ENCODE measurements around the gene ZNF408. TPM values are rescaled to one million over a fixed set of nuclear protein-coding genes. Genes with fewer than 3 reads are reported as not detected.

ZNF408 gene
- total and polyA plus RNA-seq, 2 of the 13 experiments (the other 11 are each of a cell fraction or from before 2014, with no cell fraction given), result 11.2 to 12.5 TPM

DNA sequence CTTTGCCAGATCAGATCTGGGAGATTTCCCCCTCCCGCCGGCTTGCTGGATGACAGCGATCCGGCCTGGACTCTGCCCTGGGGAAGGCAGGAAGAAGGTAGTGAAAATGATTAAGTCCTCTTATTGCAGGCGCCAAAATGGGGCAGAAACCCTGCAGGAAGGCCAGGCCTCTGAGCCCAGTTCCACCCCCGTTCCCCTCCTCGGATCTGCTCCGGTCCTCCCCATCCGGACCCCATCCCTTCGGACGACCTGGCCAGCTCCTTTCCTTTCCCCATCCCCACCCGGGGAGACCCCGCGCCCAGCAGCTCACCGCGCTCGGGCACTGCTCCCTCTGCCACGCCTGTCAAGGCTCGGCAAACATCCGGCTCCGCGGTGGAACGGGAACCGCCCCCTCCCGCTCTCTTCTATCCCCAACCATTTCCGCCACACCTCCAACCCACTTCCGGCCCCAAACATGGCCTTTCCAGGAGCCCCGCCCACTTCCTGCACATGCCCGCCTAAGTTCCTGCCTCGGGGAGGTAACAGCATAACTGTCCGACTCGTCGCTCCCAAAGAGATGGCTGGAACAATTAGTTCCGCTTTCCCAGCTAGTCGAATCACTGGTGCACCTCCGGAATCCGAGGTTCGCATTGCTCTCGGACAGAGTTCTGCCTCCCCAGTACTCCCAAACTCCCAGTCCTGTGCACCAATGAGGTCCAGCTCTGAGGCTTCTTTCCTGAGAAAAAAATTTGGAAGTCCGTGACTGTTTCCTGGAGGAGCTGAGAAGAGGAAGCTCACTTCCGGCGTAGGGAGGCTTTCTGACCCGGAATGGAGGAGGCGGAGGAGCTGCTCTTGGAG is at the start of gene ZNF408, which contains the start of gene ARHGAP1 (continued):
- 0 out of 2 replicates have a peak, but pooled peaks have one; percentile 16 for TF ChIP-seq PPARG (CRISPR knock-in tag; conservative IDR thresholded peaks at IDR 0.05)
- TF ChIP-seq, protein P1, sequence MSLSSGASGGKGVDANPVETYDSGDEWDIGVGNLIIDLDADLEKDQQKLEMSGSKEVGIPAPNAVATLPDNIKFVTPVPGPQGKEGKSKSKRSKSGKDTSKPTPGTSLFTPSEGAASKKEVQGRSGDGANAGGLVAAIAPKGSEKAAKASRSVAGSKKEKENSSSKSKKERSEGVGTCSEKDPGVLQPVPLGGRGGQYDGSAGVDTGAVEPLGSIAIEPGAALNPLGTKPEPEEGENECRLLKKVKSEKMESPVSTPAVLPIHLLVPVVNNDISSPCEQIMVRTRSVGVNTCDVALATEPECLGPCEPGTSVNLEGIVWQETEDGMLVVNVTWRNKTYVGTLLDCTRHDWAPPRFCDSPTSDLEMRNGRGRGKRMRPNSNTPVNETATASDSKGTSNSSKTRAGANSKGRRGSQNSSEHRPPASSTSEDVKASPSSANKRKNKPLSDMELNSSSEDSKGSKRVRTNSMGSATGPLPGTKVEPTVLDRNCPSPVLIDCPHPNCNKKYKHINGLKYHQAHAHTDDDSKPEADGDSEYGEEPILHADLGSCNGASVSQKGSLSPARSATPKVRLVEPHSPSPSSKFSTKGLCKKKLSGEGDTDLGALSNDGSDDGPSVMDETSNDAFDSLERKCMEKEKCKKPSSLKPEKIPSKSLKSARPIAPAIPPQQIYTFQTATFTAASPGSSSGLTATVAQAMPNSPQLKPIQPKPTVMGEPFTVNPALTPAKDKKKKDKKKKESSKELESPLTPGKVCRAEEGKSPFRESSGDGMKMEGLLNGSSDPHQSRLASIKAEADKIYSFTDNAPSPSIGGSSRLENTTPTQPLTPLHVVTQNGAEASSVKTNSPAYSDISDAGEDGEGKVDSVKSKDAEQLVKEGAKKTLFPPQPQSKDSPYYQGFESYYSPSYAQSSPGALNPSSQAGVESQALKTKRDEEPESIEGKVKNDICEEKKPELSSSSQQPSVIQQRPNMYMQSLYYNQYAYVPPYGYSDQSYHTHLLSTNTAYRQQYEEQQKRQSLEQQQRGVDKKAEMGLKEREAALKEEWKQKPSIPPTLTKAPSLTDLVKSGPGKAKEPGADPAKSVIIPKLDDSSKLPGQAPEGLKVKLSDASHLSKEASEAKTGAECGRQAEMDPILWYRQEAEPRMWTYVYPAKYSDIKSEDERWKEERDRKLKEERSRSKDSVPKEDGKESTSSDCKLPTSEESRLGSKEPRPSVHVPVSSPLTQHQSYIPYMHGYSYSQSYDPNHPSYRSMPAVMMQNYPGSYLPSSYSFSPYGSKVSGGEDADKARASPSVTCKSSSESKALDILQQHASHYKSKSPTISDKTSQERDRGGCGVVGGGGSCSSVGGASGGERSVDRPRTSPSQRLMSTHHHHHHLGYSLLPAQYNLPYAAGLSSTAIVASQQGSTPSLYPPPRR (CRISPR knock-in tag; IDR thresholded peaks at IDR 0.05; ENCODE audit: borderline replicate concordance), result peak; percentile 64
- TF ChIP-seq, protein P2, sequence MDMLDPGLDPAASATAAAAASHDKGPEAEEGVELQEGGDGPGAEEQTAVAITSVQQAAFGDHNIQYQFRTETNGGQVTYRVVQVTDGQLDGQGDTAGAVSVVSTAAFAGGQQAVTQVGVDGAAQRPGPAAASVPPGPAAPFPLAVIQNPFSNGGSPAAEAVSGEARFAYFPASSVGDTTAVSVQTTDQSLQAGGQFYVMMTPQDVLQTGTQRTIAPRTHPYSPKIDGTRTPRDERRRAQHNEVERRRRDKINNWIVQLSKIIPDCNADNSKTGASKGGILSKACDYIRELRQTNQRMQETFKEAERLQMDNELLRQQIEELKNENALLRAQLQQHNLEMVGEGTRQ (IDR thresholded peaks at IDR 0.05; ENCODE audit: low read depth, low read length), result no peak
- TF ChIP-seq, protein P2 (CRISPR knock-in tag; IDR thresholded peaks at IDR 0.05; ENCODE audit: borderline replicate concordance), result peak; percentile 91
- peak; percentile 7; the same call in 1 of the 2 replicates for TF ChIP-seq FOSL2 (CRISPR knock-in tag; IDR thresholded peaks at IDR 0.05)
- peak; percentile 96 for TF ChIP-seq RBFOX2 (IDR thresholded peaks at IDR 0.05; ENCODE audit: low read depth, low read length)
- no peak for TF ChIP-seq ZNF382 (CRISPR knock-in tag; IDR thresholded peaks at IDR 0.05; ENCODE audit: borderline replicate concordance)
- TF ChIP-seq TP53 (CRISPR knock-in tag; conservative IDR thresholded peaks at IDR 0.05), result no peak
- TF ChIP-seq, protein P3, sequence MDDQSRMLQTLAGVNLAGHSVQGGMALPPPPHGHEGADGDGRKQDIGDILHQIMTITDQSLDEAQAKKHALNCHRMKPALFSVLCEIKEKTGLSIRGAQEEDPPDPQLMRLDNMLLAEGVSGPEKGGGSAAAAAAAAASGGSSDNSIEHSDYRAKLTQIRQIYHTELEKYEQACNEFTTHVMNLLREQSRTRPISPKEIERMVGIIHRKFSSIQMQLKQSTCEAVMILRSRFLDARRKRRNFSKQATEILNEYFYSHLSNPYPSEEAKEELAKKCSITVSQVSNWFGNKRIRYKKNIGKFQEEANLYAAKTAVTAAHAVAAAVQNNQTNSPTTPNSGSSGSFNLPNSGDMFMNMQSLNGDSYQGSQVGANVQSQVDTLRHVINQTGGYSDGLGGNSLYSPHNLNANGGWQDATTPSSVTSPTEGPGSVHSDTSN (CRISPR knock-in tag; IDR thresholded peaks at IDR 0.05; ENCODE audit: borderline replicate concordance), result no peak
- no peak for TF ChIP-seq ZNF709 (CRISPR knock-in tag; IDR thresholded peaks at IDR 0.05)
- TF ChIP-seq, protein P4, sequence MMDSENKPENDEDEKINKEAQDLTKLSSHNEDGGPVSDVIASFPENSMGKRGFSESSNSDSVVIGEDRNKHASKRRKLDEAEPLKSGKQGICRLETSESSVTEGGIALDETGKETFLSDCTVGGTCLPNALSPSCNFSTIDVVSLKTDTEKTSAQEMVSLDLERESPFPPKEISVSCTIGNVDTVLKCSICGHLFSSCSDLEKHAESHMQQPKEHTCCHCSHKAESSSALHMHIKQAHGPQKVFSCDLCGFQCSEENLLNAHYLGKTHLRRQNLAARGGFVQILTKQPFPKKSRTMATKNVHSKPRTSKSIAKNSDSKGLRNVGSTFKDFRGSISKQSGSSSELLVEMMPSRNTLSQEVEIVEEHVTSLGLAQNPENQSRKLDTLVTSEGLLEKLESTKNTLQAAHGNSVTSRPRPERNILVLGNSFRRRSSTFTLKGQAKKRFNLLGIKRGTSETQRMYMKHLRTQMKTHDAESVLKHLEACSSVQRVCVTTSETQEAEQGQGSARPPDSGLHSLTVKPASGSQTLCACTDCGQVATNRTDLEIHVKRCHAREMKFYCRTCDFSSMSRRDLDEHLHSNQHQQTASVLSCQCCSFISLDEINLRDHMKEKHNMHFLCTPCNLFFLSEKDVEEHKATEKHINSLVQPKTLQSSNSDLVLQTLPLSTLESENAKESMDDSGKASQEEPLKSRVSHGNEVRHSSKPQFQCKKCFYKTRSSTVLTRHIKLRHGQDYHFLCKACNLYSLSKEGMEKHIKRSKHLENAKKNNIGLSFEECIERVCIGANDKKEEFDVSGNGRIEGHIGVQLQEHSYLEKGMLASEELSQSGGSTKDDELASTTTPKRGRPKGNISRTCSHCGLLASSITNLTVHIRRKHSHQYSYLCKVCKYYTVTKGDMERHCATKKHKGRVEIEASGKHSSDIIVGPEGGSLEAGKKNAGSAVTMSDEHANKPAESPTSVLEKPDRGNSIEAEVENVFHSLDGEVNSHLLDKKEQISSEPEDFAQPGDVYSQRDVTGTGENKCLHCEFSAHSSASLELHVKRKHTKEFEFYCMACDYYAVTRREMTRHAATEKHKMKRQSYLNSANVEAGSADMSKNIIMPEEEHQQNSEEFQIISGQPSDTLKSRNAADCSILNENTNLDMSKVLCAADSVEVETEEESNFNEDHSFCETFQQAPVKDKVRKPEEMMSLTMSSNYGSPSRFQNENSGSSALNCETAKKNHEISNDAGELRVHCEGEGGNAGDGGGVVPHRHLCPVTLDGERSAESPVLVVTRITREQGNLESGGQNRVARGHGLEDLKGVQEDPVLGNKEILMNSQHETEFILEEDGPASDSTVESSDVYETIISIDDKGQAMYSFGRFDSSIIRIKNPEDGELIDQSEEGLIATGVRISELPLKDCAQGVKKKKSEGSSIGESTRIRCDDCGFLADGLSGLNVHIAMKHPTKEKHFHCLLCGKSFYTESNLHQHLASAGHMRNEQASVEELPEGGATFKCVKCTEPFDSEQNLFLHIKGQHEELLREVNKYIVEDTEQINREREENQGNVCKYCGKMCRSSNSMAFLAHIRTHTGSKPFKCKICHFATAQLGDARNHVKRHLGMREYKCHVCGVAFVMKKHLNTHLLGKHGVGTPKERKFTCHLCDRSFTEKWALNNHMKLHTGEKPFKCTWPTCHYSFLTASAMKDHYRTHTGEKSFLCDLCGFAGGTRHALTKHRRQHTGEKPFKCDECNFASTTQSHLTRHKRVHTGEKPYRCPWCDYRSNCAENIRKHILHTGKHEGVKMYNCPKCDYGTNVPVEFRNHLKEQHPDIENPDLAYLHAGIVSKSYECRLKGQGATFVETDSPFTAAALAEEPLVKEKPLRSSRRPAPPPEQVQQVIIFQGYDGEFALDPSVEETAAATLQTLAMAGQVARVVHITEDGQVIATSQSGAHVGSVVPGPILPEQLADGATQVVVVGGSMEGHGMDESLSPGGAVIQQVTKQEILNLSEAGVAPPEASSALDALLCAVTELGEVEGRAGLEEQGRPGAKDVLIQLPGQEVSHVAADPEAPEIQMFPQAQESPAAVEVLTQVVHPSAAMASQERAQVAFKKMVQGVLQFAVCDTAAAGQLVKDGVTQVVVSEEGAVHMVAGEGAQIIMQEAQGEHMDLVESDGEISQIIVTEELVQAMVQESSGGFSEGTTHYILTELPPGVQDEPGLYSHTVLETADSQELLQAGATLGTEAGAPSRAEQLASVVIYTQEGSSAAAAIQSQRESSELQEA (CRISPR knock-in tag; IDR thresholded peaks at IDR 0.05; ENCODE audit: not compliant biosample characterization), result no peak
